ENCODE results near the gene ANKRD36B.
"Not testable (repeated sequence)": the region's sequence is repeated elsewhere in the genome, so short reads cannot be mapped to it uniquely, and the experiment has no call there.

ANKRD36B gene

GRCh38 chr2:97589598-97590510, at the start of gene ANKRD36B:
Gene ANKRD36B, minus strand, starts transcription at chr2:97589877. Its CDS starts 192 bp downstream, at chr2:97589685.
- not testable (repeated sequence) for DNase-seq

GRCh38 chr2:97626049-97626430, 36.4 kb upstream of the ANKRD36B start:
- not testable (repeated sequence) for DNase-seq

- DNase-seq = not testable (repeated sequence)
Observed at GRCh38 chr2:97625354-97626048, 35.8 kb upstream of the ANKRD36B start.

- not testable (repeated sequence) for DNase-seq
Observed at GRCh38 chr2:97622976-97623375, 33.3 kb upstream of the ANKRD36B start.

GRCh38 chr2:97620492-97620891, 30.8 kb upstream of the ANKRD36B start:
- not testable (repeated sequence) for DNase-seq

GRCh38 chr2:97618939-97619827, 29.5 kb upstream of the ANKRD36B start:
- not testable (repeated sequence) for DNase-seq

GRCh38 chr2:97617911-97618310, 28.2 kb upstream of the ANKRD36B start:
- no peak for DNase-seq

- not testable (repeated sequence) for DNase-seq
Observed at GRCh38 chr2:97615746-97616145, 26.1 kb upstream of the ANKRD36B start.

- not testable (repeated sequence) for DNase-seq
Observed at GRCh38 chr2:97611895-97612294, 22.2 kb upstream of the ANKRD36B start.

GRCh38 chr2:97608745-97609144, 19.1 kb upstream of the ANKRD36B start:
- not testable (repeated sequence) for DNase-seq

GRCh38 chr2:97605524-97606339, 16.1 kb upstream of the ANKRD36B start:
- DNase-seq = not testable (repeated sequence)

GRCh38 chr2:97605109-97605508, 15.4 kb upstream of the ANKRD36B start:
- not testable (repeated sequence) for DNase-seq

GRCh38 chr2:97601537-97601936, 11.9 kb upstream of the ANKRD36B start:
- DNase-seq = not testable (repeated sequence)

- not testable (repeated sequence) for DNase-seq
Observed at GRCh38 chr2:97596180-97596579, 6.5 kb upstream of the ANKRD36B start.

- not testable (repeated sequence) for DNase-seq
Observed at GRCh38 chr2:97593520-97593919, 3.8 kb upstream of the ANKRD36B start.

GRCh38 chr2:97590515-97591394, 1.1 kb upstream of the ANKRD36B start:
- DNase-seq = not testable (repeated sequence)

GRCh38 chr2:97589257-97589597, 450 bp downstream of the ANKRD36B start:
- DNase-seq = not testable (repeated sequence)

GRCh38 chr2:97565674-97566073, 24.0 kb downstream of the ANKRD36B start:
- not testable (repeated sequence) for DNase-seq

- not testable (repeated sequence) for DNase-seq
Observed at GRCh38 chr2:97552406-97552805, 37.3 kb downstream of the ANKRD36B start.

- DNase-seq = not testable (repeated sequence)
Observed at GRCh38 chr2:97550498-97550897, 39.2 kb downstream of the ANKRD36B start.

GRCh38 chr2:97549058-97549457, 40.6 kb downstream of the ANKRD36B start:
- DNase-seq = not testable (repeated sequence)
